ENCODE data around the gene MRPS15.

Gene MRPS15

DNA sequence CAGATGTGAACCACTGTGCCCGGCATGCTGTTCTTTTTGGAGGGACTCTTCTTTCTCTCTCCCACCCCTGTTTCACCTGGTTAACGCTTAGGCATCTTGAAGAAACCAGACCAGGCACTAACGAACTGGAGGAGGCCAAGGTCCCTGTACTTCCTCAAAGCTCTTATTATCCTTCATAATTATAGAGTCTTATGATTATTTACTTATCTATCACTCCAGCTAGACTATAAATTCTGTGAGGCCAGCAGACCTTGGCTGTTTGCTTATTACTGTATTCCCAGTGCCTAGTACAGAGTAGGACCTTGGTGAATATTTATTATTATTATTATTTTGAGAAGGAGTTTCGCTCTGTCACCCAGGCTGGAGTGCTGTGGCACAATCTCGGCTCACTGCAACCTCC lies 12.8 kb upstream of the MRPS15 start:
- no peak for DNase-seq (ENCODE audit: low spot score)
- TF ChIP-seq, protein P1, sequence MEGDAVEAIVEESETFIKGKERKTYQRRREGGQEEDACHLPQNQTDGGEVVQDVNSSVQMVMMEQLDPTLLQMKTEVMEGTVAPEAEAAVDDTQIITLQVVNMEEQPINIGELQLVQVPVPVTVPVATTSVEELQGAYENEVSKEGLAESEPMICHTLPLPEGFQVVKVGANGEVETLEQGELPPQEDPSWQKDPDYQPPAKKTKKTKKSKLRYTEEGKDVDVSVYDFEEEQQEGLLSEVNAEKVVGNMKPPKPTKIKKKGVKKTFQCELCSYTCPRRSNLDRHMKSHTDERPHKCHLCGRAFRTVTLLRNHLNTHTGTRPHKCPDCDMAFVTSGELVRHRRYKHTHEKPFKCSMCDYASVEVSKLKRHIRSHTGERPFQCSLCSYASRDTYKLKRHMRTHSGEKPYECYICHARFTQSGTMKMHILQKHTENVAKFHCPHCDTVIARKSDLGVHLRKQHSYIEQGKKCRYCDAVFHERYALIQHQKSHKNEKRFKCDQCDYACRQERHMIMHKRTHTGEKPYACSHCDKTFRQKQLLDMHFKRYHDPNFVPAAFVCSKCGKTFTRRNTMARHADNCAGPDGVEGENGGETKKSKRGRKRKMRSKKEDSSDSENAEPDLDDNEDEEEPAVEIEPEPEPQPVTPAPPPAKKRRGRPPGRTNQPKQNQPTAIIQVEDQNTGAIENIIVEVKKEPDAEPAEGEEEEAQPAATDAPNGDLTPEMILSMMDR (IDR thresholded peaks at IDR 0.05; ENCODE audit: borderline replicate concordance, control extremely low read depth, extremely low read depth, insufficient read depth, missing control alignments), result no peak
- in situ Hi-C loops (cut with MboI; ENCODE audit: low sequenced_read_pairs, unreplicated experiment), result no loop called here

DNA sequence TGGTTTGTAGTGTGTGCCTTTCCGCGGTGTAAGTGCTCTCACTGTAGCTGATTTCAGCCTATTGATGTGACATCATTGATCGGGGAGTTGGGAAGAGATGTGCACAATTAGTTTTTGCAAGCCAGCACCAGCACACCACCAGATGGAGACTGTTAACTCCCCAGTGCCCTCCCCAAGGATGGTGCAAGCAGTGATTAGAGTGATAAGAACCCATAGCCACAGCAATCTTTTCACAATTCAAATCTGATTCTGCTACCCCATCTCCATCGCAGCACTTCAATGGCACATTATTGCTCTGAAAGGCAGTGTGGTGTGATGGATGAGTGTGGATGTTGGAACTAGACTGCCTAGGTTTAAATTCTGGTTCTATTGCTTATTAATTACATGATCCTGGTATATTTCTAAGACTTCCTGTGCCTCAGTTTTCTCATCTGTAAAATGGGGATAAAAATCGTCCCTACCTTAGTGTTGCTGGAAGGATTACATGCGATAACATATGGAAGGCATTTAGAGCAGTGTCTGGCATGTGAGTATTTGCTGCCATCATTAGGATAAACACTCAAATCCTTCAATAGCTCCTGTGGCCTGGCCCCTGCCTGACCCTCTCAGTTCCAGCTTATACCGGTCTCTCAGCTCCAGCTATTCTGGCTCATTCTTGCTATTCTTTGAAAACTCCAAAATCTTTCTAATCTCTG lies 11.9 kb upstream of the MRPS15 start:
- in situ Hi-C loops (cut with MboI; ENCODE audit: low sequenced_read_pairs, unreplicated experiment), result no loop called here
- no peak for DNase-seq (ENCODE audit: low spot score)

DNA sequence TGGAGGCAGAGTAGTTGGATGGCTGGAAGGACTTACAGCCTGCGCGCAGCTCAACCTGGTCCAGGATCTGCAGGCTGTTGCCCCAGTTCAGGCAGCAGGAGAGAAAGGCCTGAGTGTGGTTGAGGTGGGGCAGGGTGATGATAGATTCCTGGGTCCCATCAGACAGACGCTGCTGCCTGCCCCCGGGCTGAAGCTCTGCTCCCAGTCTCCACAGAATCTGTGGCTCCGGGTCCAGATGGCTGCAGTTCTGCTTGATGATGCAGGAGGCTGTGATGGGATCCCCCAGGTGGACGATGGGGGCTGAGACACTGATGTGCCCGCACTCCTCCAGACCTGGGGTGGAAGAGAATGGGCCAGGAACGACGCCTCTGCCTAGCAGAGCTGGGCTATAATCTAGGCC lies 11.2 kb upstream of the MRPS15 start:
- TF ChIP-seq, protein P1 (IDR thresholded peaks at IDR 0.05; ENCODE audit: borderline replicate concordance, control extremely low read depth, extremely low read depth, insufficient read depth, missing control alignments), result no peak
- in situ Hi-C loops (cut with MboI; ENCODE audit: low sequenced_read_pairs, unreplicated experiment), result no loop called here
- no peak for DNase-seq (ENCODE audit: low spot score)

More for the DNA sequence above, 11.9 kb upstream of the MRPS15 start:
- TF ChIP-seq, protein P1 (IDR thresholded peaks at IDR 0.05; ENCODE audit: borderline replicate concordance, control extremely low read depth, extremely low read depth, insufficient read depth, missing control alignments), result no peak

GRCh38 chr1:36472656-36473055 lies 8.5 kb upstream of the MRPS15 start:
- in situ Hi-C loops (cut with MboI; ENCODE audit: low sequenced_read_pairs, unreplicated experiment), result no loop called here
- TF ChIP-seq, protein P1 (IDR thresholded peaks at IDR 0.05; ENCODE audit: borderline replicate concordance, control extremely low read depth, extremely low read depth, insufficient read depth, missing control alignments), result no peak
- no peak for DNase-seq (ENCODE audit: low spot score)

- TF ChIP-seq, protein P1 (IDR thresholded peaks at IDR 0.05; ENCODE audit: borderline replicate concordance, control extremely low read depth, extremely low read depth, insufficient read depth, missing control alignments), result no peak
- DNase-seq (ENCODE audit: low spot score), result no peak
- in situ Hi-C loops (cut with MboI; ENCODE audit: low sequenced_read_pairs, unreplicated experiment), result no loop called here
These were observed 7.9 kb upstream of the MRPS15 start for GRCh38 chr1:36471830-36472641.

GRCh38 chr1:36469163-36469562 lies 5.0 kb upstream of the MRPS15 start:
- TF ChIP-seq, protein P1 (IDR thresholded peaks at IDR 0.05; ENCODE audit: borderline replicate concordance, control extremely low read depth, extremely low read depth, insufficient read depth, missing control alignments), result no peak
- DNase-seq (ENCODE audit: low spot score), result no peak
- in situ Hi-C loops (cut with MboI; ENCODE audit: low sequenced_read_pairs, unreplicated experiment), result no loop called here
